Chondrocyte (in vitro differentiated cells): Measurements from ENCODE around the gene IRF1. TPM values are rescaled to one million over a fixed set of nuclear protein-coding genes. Genes with fewer than 3 reads are reported as not detected.

Experiments
- DNase-seq: peaks from one replicate; pipeline ENCODE4 v3.0.0; 2021; ENCODE audit warnings: mixed read lengths, low spot score
- H3K27ac Mint-ChIP-seq: one replicate; pipeline ENCODE4 v1.8.0; 2021; ENCODE audit warnings: mild to moderate bottlenecking, moderate library complexity, mixed read lengths; ENCODE audit not compliant: unreplicated experiment
- H3K27me3 Mint-ChIP-seq: 2 replicates; pipeline ENCODE4 v1.8.0; 2021; ENCODE audit warnings: low read depth, mixed read lengths
- H3K36me3 Mint-ChIP-seq: 2 replicates; pipeline ENCODE4 v1.8.0; 2021; ENCODE audit warnings: low read depth, mixed read lengths
- H3K4me1 Mint-ChIP-seq: 2 replicates; pipeline ENCODE4 v1.8.0; 2021; ENCODE audit warnings: low read depth, mild to moderate bottlenecking, mixed read lengths
- H3K4me3 Mint-ChIP-seq: one replicate; pipeline ENCODE4 v1.8.0; 2021; ENCODE audit warnings: mild to moderate bottlenecking, moderate library complexity, mixed read lengths; ENCODE audit not compliant: unreplicated experiment
- H3K9me3 Mint-ChIP-seq: 2 replicates; pipeline ENCODE4 v1.8.0; 2021; ENCODE audit warnings: low read depth, mixed read lengths
- CTCF ChIP-seq: fragments of 200-600 bp; sonication (generic); IDR thresholded peaks from 2 replicates; pipeline ENCODE4 v1.5.0; 2021; ENCODE audit warnings: antibody characterized with exemption, mild to moderate bottlenecking, moderate library complexity
- total RNA-seq: library from RNA; stranded (reverse); gene quantifications from 3 replicates; pipeline ENCODE4 v1.2.1, GENCODE V29; 2021

IRF1 gene
- total RNA-seq, 1 donor from 2014 or later, result 16.3 TPM

GRCh38 chr5:132451387-132451786 lies 39.2 kb downstream of the IRF1 start:
- DNase-seq, result no peak
- no peaks in the 10 kb centered on the region for H3K27me3 Mint-ChIP-seq
- peaks cover 4% of the 10 kb centered on the region for H3K36me3 Mint-ChIP-seq
- H3K4me1 Mint-ChIP-seq, result peaks cover 32% of the 10 kb centered on the region
- no peak overlapping the region for H3K4me3 Mint-ChIP-seq
- TF ChIP-seq CTCF, result no peak
- H3K27ac Mint-ChIP-seq, result peak overlapping the region; percentile 42
- H3K9me3 Mint-ChIP-seq, result no peaks in the 10 kb centered on the region

GRCh38 chr5:132449060-132449459 lies 41.5 kb downstream of the IRF1 start:
- peaks cover 42% of the 10 kb centered on the region for H3K4me1 Mint-ChIP-seq
- H3K36me3 Mint-ChIP-seq, result peaks cover 2% of the 10 kb centered on the region

GRCh38 chr5:132447196-132447595 lies 43.4 kb downstream of the IRF1 start:
- Mint-ChIP-seq H3K9me3 (no peaks in the 10 kb centered on the region), H3K4me1 (peaks cover 42% of the 10 kb centered on the region), H3K4me3 (no peak overlapping the region), H3K27me3 (no peaks in the 10 kb centered on the region), H3K27ac (peak overlapping the region; percentile 30), H3K36me3 (peaks cover 2% of the 10 kb centered on the region)
- DNase-seq, result no peak
- no peak for TF ChIP-seq CTCF

More at GRCh38 chr5:132449060-132449459, 41.5 kb downstream of the IRF1 start:
- H3K27me3 Mint-ChIP-seq, result no peaks in the 10 kb centered on the region
- TF ChIP-seq CTCF, result no peak
- no peaks in the 10 kb centered on the region for H3K9me3 Mint-ChIP-seq
- DNase-seq, result no peak
- H3K4me3 Mint-ChIP-seq, result no peak overlapping the region
- H3K27ac Mint-ChIP-seq, result no peak overlapping the region

- Mint-ChIP-seq H3K27ac (peak overlapping the region; percentile 6), H3K9me3 (no peaks in the 10 kb centered on the region), H3K4me1 (peaks cover 42% of the 10 kb centered on the region), H3K4me3 (no peak overlapping the region), H3K27me3 (no peaks in the 10 kb centered on the region), H3K36me3 (peaks cover 2% of the 10 kb centered on the region)
- DNase-seq, result no peak
- no peak for TF ChIP-seq CTCF
Observed at GRCh38 chr5:132446621-132447020, 44.0 kb downstream of the IRF1 start.

- peaks cover 2% of the 10 kb centered on the region for H3K36me3 Mint-ChIP-seq
- no peak for DNase-seq
- no peaks in the 10 kb centered on the region for H3K9me3 Mint-ChIP-seq
- no peaks in the 10 kb centered on the region for H3K27me3 Mint-ChIP-seq
- H3K4me1 Mint-ChIP-seq, result peaks cover 36% of the 10 kb centered on the region
- H3K4me3 Mint-ChIP-seq, result no peak overlapping the region
- peak overlapping the region; percentile 65 for H3K27ac Mint-ChIP-seq
- TF ChIP-seq CTCF, result no peak
Observed at GRCh38 chr5:132445930-132446329, 44.6 kb downstream of the IRF1 start.
